Activated CD8-positive, alpha-beta memory T cell treated with anti-CD3 and anti-CD28 coated beads, Interleukin-2, amount 50 U/mL, for 24 hours (primary cell): ENCODE results near the gene RANGAP1.
"Not testable (repeated sequence)": the region's sequence is repeated elsewhere in the genome, so short reads cannot be mapped to it uniquely, and the experiment has no call there.

ENCODE experiments used
- DNase-seq: peaks from one replicate; pipeline ENCODE4 v3.0.0-alpha.2; 2020; ENCODE audit errors: extremely low read depth

RANGAP1 gene

DNA sequence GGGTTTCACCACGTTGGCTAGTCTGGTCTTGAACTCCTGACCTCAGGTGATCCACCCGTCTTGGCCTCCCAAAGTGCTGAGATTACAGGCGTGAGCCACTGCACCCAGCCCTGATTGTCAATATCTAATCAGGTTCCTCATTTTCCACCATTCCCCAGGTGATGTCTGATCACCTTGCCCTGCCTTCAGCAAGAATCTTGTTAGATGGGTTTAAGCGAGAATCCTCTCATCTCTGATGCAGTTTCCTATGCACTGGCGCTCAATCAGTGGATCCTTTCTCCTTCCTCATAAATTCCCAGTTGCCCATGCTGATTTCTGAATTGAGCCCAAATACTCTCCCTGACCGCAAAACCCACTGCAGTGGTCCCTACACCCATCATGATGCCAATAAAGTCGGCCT is 14.7 kb upstream of the RANGAP1 start:
- DNase-seq: no peak

DNA sequence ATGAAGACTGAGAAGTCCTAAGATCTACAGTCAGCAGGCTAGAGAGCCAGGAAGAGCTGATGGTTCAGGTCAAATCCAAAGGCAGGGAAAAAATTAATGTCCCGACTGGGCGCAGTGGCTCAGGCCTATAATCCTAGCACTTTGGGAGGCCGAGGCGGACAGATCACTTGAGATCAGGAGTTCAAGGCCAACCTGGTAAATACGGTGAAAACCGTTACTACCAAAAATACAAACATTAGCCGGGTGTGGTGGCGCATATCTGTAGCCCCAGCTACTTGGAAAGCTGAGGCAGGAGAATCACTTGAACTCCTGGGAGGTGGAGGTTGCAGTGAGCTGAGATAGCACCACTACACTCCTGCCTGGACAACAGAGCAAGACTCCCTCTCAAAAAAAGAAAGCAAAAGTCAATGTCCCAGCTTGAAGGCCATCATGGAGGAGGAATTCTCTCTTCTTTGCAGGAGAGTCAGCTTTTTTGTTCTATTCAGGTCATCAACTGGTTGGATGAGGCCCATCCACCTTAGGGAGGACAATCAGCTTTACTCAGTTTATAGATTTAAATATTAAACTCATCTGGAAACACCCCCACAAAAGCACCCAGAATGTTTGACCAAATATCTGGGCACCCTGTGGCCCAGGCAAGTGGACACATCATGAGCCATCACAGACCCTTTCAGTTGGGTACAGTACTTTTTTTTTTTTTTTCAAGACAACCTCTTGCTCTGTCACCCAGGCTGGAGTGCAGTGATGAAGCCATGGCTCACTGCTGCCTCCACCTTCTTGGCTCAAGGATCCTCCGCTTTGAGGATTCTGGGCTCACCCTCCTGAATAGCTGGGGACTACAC is 11.1 kb upstream of the RANGAP1 start:
- no peak for DNase-seq

DNA sequence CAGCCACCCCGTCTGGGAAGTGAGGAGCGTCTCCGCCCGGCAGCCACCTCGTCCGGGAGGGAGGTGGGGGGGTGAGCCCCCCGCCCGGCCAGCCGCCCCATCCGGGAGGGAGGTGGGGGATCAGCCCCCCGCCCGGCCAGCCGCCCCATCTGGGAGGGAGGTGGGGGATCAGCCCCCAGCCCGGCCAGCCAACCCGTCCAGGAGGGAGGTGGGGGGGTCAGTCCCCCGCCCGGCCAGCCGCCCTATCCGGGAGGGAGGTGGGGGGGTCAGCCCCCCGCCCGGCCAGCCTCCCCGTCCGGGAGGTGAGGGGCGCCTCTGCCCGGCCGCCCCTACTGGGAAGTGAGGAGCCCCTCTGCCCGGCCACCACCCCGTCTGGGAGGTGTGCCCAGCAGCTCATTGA is 8.8 kb upstream of the RANGAP1 start:
- DNase-seq: not testable (repeated sequence)

DNA sequence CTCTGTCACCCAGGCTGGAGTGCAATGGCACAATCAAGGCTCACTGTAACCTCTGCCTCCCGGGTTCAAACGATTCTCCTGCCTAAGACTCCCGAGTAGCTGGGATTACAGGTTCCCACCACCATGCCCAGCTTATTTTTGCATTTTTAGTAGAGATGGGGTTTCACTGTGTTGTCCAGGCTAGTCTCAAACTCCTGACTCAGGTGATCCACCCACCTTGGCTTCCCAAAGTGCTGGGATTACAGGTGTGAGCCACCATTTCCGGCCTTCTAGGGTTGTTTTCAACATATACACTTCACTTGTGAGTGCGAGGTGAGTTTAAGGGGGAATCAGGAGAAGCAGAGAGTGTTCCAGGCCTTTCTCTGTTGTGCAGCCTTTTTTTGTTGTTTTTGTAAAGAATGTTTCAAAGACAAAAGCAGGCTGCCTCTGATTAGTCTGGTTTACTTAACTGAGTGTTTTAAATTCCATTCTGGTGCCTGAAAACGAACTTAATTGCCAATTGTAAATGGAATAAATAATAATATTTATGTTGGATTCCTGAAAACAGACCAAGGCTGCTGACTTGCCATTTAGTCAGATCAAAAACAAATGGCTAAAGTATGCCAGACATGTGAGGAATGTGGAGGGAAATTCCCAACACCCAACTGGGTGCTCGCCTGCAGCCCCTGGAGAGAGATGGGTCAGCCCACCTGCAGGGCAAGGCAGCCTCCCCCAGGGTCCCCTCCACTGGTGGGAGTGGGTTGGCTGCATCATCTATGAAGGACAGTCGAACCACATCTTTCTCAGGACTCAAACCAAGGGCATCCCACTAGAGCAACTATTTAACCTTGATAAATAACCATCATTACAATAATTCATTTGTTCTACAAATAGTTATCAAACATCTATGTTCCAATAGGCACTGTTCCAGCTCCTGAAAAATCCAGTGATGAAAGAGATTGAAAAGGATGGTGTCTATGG is 4.6 kb upstream of the RANGAP1 start:
- no peak for DNase-seq

DNA sequence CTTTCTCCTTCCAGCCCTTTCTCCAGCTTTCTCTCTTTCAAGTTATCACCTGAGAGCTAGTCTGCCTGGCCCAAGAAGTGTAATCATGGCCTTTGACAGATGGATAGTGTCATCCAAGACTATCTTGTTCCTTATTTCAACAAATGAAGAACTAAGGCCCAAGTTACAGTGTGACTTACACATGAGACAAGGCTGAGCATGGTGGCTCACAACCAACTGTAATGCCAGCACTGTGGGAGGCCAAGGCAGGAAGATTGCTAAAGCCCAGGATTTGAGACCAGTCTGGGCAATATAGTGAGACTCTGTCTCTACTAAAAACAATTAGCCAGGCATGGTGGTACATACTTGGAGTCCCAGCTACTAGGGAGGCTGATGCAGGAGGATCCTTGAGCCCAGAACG is 3.7 kb upstream of the RANGAP1 start:
- no peak for DNase-seq

DNA sequence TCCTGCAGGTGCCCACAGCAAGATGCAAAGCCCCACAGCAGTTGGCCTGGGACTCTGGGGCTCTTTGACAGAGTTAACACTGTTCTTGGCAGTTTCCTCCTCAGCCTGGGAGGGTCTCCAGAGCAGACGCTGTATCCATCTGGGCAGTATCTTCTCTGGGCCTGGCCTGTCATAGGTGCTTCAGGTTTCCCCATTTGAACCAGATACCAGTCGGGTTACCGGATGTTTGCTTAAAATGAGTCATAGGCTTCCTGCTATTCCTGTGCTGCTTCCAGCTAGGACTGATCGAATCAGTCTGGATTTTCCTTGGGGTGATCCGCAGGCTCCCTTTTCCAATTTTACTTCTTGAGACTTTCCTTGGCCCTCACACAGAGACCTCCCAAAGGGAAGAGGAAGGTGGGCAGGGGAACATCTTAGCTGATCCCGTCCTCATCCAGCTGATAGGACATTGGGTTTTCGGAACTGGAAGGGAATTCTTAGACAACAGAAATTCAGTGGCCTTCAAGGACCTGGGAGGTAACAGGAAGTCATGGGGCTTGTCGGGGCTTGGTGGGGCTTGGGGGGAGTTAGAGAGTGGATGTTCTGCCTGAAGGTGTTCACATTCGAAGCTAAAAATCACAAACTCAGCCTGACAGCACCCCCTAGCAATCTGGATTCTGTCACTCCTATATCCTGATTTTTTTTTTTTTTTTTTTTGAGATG is 2.4 kb upstream of the RANGAP1 start:
- no peak for DNase-seq

DNA sequence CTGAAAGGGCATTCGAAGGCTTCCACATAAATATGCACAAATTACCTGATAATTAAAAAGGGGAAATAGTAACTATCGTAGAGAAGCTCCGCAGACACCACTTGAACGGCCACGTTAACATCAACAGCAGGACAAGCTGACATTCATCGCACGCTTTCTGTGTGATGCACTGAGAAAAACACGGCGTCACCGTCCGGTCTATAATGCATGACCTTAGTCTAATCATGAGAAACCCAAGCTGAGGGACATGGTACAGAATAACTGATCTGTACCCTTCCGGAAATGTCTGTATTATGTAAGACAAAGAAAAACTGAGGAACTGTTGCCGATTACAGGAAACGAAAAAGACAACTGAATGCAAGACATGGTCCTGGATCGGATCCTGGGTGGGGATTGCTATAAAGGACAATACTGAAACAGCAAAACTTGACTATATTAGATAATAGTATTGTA is 678 bp upstream of the RANGAP1 start:
- no peak for DNase-seq

DNA sequence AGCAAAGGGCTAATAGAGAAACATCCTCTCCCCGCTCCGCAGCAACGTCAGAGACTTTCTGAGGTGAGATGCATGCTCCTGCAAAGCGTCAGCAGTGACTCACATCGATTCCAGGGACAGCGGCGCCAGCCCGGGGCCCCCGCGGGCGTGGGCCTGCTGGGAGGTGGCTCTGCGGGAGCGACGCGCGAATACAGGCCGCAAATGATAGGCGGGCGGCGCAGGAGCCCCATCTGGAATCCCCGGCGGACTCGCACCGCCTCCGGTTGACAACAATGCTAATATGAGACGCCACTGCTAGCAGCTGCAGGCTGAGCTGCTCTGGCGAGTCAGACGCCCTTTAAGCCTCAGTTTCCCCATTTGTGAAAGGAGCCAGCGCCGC is 557 bp downstream of the RANGAP1 start:
- peak; percentile 72 for DNase-seq

DNA sequence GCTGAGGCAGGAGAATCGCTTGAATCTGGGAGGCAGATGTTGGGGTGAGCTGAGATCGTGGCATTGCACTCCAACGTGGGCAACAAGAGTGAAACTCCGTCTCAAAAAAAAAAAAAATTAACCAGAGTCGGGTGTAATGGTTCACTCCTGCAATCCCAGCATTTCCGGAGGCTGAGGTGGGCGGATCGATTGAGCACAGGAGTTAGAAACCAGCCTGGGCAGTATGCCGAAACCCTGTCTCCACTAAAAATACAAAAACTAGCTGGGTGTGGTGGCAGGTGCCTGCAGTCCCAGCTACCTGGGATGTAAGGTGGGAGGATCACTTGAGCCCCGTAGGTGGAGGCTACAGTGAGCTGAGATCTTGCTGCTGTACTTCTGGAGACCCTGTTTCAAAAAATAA is 1.5 kb downstream of the RANGAP1 start:
- no peak for DNase-seq

DNA sequence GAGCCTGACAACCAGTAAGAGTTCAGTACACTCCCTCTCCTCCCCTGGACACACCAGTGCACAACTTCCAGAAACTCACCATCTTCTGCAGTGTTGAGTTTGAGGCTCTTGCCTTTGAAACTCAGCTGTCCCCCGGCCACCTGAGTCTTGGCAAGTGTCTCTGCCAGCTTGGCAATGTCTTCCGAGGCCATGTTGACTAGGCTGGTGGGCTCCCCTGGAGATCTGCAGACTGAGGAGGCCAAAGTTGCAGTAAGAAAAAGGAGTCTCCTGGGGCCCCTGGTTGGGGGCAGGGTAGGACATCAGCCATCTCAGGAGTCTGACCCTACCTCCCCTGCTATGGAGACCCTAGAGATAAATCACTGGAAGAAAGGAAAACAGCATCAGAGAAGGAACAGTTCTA is 5.1 kb downstream of the RANGAP1 start:
- DNase-seq: no peak

DNA sequence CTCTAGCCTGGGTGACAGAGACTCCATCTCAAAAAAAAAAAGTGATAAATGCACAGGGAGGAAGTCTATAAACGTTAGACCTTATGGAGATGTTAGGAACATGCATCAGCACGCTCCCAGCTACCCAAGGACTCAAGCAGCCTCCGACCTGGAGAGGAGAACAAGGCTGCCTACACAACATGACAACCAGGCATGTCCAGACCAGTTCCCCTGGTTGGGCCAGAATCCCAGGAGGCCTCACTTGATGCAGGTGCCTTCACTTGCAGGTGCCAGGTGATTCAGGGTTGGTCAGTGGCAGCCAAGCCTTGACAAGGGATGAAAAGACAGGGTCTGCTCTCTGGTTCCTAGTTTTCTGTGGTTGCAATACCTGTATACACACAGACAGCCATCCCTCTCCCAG is 5.9 kb downstream of the RANGAP1 start:
- DNase-seq: no peak

DNA sequence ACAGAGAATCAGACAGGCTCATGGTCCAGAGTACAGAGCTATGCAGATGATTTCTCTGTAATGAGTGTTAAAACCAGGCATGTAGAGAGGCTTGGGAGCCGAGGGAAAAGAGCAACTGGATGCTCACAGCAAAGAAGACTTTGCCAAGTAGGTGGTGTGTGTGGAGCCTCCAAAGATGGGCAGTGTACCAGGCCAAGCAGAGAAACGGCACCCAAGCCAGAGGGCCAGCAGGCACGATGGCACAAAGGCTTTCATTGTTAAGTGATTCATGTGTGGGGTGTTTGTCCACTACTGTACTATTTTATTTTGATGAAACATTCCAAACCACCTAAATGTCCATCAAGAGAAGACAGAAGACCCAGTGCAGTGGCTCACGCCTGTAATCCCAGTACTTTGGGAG is 11.1 kb downstream of the RANGAP1 start:
- DNase-seq: no peak

DNA sequence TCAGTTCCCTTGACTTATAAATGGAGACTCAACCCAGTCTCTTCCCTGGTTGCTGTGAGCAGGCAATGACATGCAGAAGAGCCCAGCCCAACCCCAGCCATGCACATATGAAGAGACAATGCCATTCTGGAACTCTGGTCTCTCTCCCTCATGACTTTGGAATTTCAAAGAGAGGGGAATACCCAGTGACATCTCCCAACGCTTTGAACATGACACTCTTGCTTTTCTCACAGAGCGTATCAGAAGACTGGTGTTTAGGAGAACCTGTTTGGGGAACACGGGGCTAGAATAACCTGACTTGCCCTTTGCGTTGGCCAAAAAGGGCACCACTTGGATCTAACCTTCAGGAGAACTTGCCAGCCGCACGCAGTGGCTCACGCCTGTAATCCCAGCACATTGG is 12.9 kb downstream of the RANGAP1 start:
- DNase-seq: no peak

DNA sequence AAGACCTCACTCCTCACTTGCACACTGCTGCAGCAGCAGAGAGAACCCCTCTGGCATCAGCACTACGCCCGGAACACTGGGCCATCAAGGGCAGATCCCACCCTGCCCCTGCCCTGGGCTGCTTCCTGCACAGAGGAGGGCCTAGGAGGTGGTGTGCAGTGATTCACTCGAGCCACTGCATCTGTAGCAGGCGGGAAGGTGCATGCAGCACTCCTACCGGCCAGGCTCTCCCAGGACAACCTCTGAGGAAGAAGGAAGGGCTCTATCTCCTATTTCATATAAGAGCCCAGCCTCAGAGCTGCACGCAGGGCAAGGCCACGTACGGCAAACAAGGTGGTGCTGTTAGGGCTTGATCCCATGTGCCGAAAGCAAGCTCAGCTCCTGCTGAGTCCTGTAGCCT is 14.2 kb downstream of the RANGAP1 start:
- no peak for DNase-seq

DNA sequence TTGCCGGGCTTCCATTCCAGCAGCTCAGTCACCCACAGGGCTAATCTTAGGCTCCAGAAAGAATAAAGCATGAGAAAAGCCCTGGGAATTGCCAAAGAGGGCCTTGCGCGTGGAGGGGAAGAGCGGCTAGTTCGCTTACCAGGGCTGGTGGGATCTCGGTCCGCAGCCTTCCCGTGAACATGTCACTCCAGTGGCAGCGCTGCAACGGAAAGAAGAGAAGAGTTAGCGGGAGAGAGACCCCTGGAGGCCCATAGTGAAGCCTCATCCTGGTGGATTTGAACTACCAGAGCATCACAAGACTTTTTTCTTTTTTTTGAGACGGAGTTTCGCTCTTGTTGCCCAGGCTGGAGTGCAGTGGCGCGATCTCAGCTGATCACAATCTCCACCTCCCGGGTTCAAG is 18.0 kb downstream of the RANGAP1 start:
- DNase-seq: no peak

DNA sequence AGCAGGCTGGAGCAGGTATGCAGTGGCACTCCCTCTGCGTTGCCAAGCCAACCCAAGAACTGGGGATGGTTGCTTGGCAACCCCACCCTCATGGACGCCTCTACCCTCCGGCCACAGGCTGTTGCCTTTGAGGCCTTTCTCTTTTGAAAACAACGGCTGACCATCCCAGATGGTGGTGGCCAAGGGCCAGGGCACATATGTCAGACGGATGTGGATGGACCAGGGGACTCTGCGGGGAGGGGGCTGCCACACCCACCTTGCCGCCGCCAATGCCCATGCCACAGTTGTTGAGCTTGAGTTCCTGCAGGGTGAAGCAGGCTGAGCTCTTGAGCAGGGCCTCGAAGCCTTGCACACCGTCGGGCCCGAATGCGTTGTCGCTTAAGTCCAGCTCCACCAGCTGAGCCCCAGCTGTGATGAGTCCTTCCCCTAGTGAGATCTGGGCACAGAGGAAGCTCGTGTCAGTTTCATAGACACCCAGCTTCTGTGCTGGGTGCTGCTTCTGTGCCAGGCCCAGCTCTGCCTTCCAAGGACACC is 21.5 kb downstream of the RANGAP1 start:
- no peak for DNase-seq

DNA sequence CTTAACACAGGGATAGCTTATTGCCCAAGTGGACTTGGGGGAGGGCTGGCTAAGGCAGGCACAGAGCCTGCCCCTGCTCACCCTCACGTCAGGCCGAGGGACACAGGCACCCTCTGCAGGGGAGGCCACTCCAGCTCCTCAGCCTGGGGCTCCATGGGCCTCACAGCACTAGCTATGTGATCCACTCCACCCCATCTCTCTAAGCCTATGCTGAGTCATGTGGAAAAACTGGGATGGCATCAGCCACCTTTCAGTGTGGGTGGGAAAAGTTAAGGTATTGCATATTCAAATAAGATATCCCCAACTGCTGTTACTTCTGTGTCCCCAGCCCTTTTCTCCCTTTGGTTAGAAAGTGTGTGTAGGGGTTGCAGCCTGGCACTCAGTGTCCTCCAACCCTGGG is 22.3 kb downstream of the RANGAP1 start:
- no peak for DNase-seq

DNA sequence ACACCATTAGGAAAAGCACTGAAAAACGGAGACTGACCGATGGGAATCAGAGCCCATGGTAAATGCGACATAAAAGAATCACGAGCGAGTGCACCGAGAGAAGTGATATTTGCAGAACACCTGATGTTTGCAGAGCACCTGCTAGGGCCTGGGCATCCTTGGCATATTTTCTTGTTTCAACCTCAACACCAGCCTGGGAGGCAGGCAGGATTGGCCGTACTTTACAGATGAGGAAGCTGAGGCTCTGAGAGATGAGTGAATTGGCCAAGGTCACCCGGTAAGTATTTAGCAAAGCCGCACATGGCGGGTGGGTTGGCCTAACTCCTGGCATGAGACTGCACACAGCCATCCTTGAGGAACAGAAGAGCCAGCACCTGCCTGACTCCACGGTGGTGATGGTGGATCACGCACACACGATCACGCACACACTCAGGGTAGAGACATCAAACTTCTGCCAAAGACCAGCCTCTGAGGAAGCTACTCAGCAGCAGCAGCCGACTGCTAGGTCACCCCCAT is 23.7 kb downstream of the RANGAP1 start:
- DNase-seq: no peak

DNA sequence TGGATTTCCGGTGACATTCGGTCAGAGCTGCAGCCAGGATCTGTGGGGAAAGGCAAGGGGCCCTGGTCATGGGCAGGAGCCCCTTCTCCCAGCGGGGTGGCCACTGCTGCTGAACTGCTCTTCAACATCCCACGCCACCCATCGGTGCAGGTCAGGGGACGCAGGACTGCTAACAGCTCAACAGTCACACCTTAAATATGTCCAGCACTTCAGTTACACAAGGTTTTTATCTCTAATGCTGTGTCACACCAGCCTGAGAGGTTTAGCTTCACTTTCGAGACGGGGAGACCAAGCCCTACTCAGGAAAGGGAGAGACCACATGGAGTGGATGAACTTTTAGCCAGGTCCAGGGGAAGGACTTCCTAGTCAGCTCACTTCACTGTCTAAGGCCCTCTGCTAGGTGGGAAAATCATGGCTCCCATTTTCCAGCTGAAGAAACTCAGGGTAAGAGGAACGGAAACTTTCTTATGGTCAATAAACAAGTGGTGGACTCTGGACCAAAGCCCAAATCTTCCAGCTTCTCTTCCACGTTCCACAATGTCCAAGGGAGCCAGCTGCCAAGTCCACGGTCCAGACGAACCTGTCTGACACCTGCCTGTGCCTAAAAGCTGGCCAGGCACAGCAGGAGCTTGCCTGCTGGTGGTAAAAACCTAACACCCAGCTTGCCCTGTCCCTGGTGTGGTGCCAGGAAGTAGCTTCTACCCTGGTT is 24.3 kb downstream of the RANGAP1 start:
- no peak for DNase-seq

DNA sequence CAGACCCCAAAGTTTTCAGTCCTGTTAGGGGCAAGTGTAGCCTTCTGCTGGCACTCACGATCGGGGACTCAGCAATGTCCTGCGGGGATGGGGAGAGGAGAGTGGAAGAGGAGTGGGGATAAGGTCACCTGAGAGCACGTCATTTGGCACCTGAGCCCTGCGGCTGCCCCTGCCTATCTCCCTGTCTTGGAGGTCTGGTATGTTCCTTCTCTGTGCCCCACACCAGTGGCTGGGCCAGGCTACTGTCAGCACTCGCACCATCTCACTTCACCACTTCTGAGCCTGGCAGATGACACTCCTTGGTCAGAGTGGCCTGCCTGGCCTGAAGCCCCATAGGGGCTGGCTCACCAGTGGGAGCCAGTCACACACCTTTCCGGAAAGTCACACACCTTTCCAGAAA is 25.1 kb downstream of the RANGAP1 start:
- DNase-seq: no peak

DNA sequence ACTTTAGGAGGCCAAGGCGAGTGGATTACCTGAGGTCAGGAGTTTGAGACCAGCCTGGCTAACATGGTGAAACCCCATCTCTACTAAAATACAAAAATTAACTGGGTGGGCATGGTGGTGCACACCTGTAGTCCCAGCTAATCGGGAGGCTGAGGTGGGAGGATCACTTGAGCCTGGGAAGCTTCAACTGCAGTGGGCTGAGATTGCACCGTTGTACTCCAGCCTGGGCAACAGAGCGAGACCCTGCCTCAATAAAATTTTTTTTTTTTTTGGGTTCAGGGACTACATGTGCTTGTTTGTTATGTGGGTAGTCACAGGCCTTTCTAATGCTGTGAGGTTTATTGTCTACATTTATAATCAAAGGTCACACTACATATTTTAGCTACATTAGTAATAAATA is 26.2 kb downstream of the RANGAP1 start:
- not testable (repeated sequence) for DNase-seq
